UCSD-AML1 (cell line): Measurements from ENCODE around the gene PHF21A.
"Not testable (repeated sequence)": the region's sequence is repeated elsewhere in the genome, so short reads cannot be mapped to it uniquely, and the experiment has no call there.

ENCODE experiments used
- DNase-seq: peaks from one replicate; lab custom pipeline; 2025; ENCODE audit not compliant: unreplicated experiment; lab: John Stamatoyannopoulos, UW

PHF21A gene

GRCh38 chr11:45906096-45906682 is 215.1 kb downstream of the PHF21A start:
- DNase-seq: peak; percentile 41

GRCh38 chr11:45905576-45905975 is 215.7 kb downstream of the PHF21A start:
- not testable (repeated sequence) for DNase-seq

GRCh38 chr11:45905095-45905494 is 216.2 kb downstream of the PHF21A start:
- no peak for DNase-seq

GRCh38 chr11:45904309-45904915 is 216.8 kb downstream of the PHF21A start:
- DNase-seq: no peak

GRCh38 chr11:45902452-45903380 is 218.5 kb downstream of the PHF21A start:
- DNase-seq: no peak

- DNase-seq: no peak
These were observed 219.6 kb downstream of the PHF21A start for GRCh38 chr11:45901626-45902025.

- no peak for DNase-seq
These were observed 220.2 kb downstream of the PHF21A start for GRCh38 chr11:45900916-45901617.

- not testable (repeated sequence) for DNase-seq
These were observed 221.0 kb downstream of the PHF21A start for GRCh38 chr11:45900175-45900800.

GRCh38 chr11:45899448-45900174 is 221.6 kb downstream of the PHF21A start:
- DNase-seq: peak; percentile 18

GRCh38 chr11:45899086-45899447 is 222.2 kb downstream of the PHF21A start:
- DNase-seq: no peak

GRCh38 chr11:45897556-45897955 is 223.7 kb downstream of the PHF21A start:
- DNase-seq: no peak

- no peak for DNase-seq
These were observed 224.8 kb downstream of the PHF21A start for GRCh38 chr11:45896422-45896984.

- no peak for DNase-seq
These were observed 225.5 kb downstream of the PHF21A start for GRCh38 chr11:45895553-45896259.

- no peak for DNase-seq
These were observed 226.6 kb downstream of the PHF21A start for GRCh38 chr11:45894555-45895247.

- no peak for DNase-seq
These were observed 228.4 kb downstream of the PHF21A start for GRCh38 chr11:45892856-45893255.

- DNase-seq: no peak
These were observed 230.2 kb downstream of the PHF21A start for GRCh38 chr11:45890886-45891550.

- no peak for DNase-seq
These were observed 231.3 kb downstream of the PHF21A start for GRCh38 chr11:45889966-45890365.

GRCh38 chr11:45889555-45889954 is 231.7 kb downstream of the PHF21A start:
- no peak for DNase-seq
